ENCODE data around the gene NELL1.

- TF ChIP-seq ARNTL (CRISPR knock-in tag; IDR thresholded peaks at IDR 0.05; ENCODE audit: borderline replicate concordance, low read depth), result no peak
- TF ChIP-seq ZFP3 (CRISPR knock-in tag; IDR thresholded peaks at IDR 0.05), result no peak
- no peak for TF ChIP-seq PPARA (CRISPR knock-in tag; IDR thresholded peaks at IDR 0.05; ENCODE audit: borderline replicate concordance)
These were observed 46.5 kb downstream of the NELL1 start for GRCh38 chr11:20715931-20716330.

All from SK-N-SH treated with all-trans-retinoic acid at 6 μM for 48 hours (cell line).